Endodermal cell (in vitro differentiated cells): ENCODE results near the gene CACNA1I. TPM values are rescaled to one million over a fixed set of nuclear protein-coding genes. Genes with fewer than 3 reads are reported as not detected.

Source experiments
- DNase-seq: peaks from one replicate; pipeline ENCODE4 v3.0.0-alpha.2; 2017
- H3K27ac ChIP-seq: 2 replicates; pipeline ENCODE4 v1.5.1; 2013; ENCODE audit warnings: mild to moderate bottlenecking, low read depth, low read length, moderate library complexity
- H3K27me3 ChIP-seq: 2 replicates; pipeline ENCODE4 v1.6.1; 2013; ENCODE audit warnings: mild to moderate bottlenecking, low read length, moderate library complexity; ENCODE audit not compliant: insufficient read depth, control insufficient read depth, poor library complexity, severe bottlenecking
- H3K36me3 ChIP-seq: 2 replicates; pipeline ENCODE4 v1.7.0; 2013; ENCODE audit warnings: mild to moderate bottlenecking, low read length, moderate library complexity; ENCODE audit not compliant: control insufficient read depth, insufficient read depth
- H3K4me1 ChIP-seq: one replicate; pipeline ENCODE4 v1.7.0; 2013; ENCODE audit warnings: low read length; ENCODE audit not compliant: control insufficient read depth, insufficient read depth
- H3K4me3 ChIP-seq: 2 replicates; pipeline ENCODE4 v1.5.1; 2013; ENCODE audit warnings: mild to moderate bottlenecking, low read length, moderate library complexity
- H3K9ac ChIP-seq: 2 replicates; pipeline ENCODE4 v1.6.1; 2013; ENCODE audit warnings: mild to moderate bottlenecking, low read length, moderate library complexity; ENCODE audit not compliant: poor library complexity, severe bottlenecking; ENCODE audit errors: extremely low read depth
- H3K9me3 ChIP-seq: 2 replicates; pipeline ENCODE4 v1.6.1; 2013; ENCODE audit warnings: mild to moderate bottlenecking, low read length, moderate library complexity; ENCODE audit not compliant: control insufficient read depth
- H3K27ac Mint-ChIP-seq: 2 replicates; pipeline ENCODE4 v1.8.0; 2020; ENCODE audit warnings: mixed read lengths
- H3K27me3 Mint-ChIP-seq: 2 replicates; pipeline ENCODE4 v1.8.0; 2021; ENCODE audit warnings: mild to moderate bottlenecking, mixed read lengths; ENCODE audit not compliant: insufficient read depth
- H3K36me3 Mint-ChIP-seq: 2 replicates; pipeline ENCODE4 v1.8.0; 2020; ENCODE audit warnings: low read depth, mixed read lengths
- H3K4me1 Mint-ChIP-seq: 2 replicates; pipeline ENCODE4 v1.8.0; 2020; ENCODE audit warnings: mixed read lengths
- H3K4me3 Mint-ChIP-seq: 2 replicates; pipeline ENCODE4 v1.8.0; 2020; ENCODE audit warnings: mild to moderate bottlenecking, moderate library complexity, mixed read lengths
- H3K9me3 Mint-ChIP-seq: 2 replicates; pipeline ENCODE4 v1.8.0; 2020; ENCODE audit warnings: mild to moderate bottlenecking, mixed read lengths
- CTCF ChIP-seq: fragments of 200-600 bp; sonication (generic); conservative IDR thresholded peaks from 2 replicates; pipeline ENCODE4 v1.5.0; 2021; ENCODE audit warnings: antibody characterized with exemption, mild to moderate bottlenecking
- WGBS, 2 experiments: methylation state at CpG; one replicate each; pipeline versions ENCODE4 v1.1.5 to v1.1.7; 2013; ENCODE audit warnings: missing lambda C conversion rate in 2 of 2, mixed read lengths in 1 of 2; ENCODE audit not compliant: insufficient coverage in 1 of 2, insufficient read length in 1 of 2; 5-methylcytosine and 5-hydroxymethylcytosine counted together
- total RNA-seq, 2 donors: library from RNA; stranded (reverse); fragmentation: NEBNext Ultra II Directional in 1 of 2; extraction: Animal tissue kit (Norgen Biotek cat#: 25700) in 1 of 2; gene quantifications; 2 replicates in 1 of 2; 3 replicates in 1 of 2; pipeline ENCODE4 v1.2.1, GENCODE V29; 2021

Gene CACNA1I
- total RNA-seq, 2 donors from 2014 or later = 1.2 to 2.2 TPM

DNA sequence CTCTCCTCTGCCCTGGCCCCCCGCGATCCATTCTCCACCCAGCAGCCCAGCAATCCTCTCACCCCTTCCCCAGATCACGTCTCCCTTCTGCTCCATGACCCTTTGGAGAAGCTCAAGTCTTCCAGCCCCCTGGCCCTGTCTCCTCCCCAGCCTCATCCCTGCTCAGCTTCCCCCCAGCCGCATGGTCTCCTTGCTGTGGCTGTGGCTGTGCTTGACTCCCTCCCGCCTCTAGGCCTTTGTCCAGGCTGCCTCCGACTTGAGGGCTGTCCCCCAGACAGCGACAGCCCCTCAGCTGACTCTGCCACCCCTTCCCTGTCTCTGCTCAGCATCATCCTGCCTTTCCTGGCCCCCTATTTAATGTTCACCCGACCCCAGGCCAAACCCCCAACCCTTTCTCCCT is 59.3 kb downstream of the CACNA1I start:
- Histone ChIP-seq H3K9me3 (no peaks in the 10 kb centered on the region), H3K4me1 (no peaks in the 10 kb centered on the region), H3K9ac (no peak overlapping the region), H3K27me3 (no peaks in the 10 kb centered on the region), H3K36me3 (no peaks in the 10 kb centered on the region), H3K27ac (no peak overlapping the region), H3K4me3 (no peak overlapping the region)
- H3K9me3 Mint-ChIP-seq = no peaks in the 10 kb centered on the region
- H3K4me1 Mint-ChIP-seq = peaks cover 1% of the 10 kb centered on the region
- no peaks in the 10 kb centered on the region for H3K36me3 Mint-ChIP-seq
- H3K4me3 Mint-ChIP-seq = no peak overlapping the region
- no peaks in the 10 kb centered on the region for H3K27me3 Mint-ChIP-seq
- DNase-seq = no peak
- no peak for TF ChIP-seq CTCF
- 82 to 87% methylated on average over 8 of the region's 8 CpGs for WGBS, 2 experiments
- no peak overlapping the region for H3K27ac Mint-ChIP-seq

- Mint-ChIP-seq H3K4me3 (no peak overlapping the region), H3K9me3 (no peaks in the 10 kb centered on the region), H3K27me3 (no peaks in the 10 kb centered on the region), H3K36me3 (no peaks in the 10 kb centered on the region), H3K4me1 (peaks cover 1% of the 10 kb centered on the region), H3K27ac (no peak overlapping the region)
- Histone ChIP-seq H3K36me3 (no peaks in the 10 kb centered on the region), H3K4me1 (no peaks in the 10 kb centered on the region), H3K27ac (no peak overlapping the region), H3K27me3 (no peaks in the 10 kb centered on the region), H3K9me3 (no peaks in the 10 kb centered on the region), H3K9ac (no peak overlapping the region), H3K4me3 (no peak overlapping the region)
- no peak for DNase-seq
- WGBS, 2 experiments = 85 to 100% methylated on average over 4 to 8 of the region's 8 CpGs
- TF ChIP-seq CTCF = no peak
Observed at GRCh38 chr22:39630721-39631120, 60.2 kb downstream of the CACNA1I start.

- Histone ChIP-seq H3K4me1 (no peaks in the 10 kb centered on the region), H3K36me3 (no peaks in the 10 kb centered on the region), H3K27me3 (no peaks in the 10 kb centered on the region), H3K9me3 (no peaks in the 10 kb centered on the region), H3K9ac (no peak overlapping the region), H3K27ac (no peak overlapping the region), H3K4me3 (no peak overlapping the region)
- TF ChIP-seq CTCF = no peak
- Mint-ChIP-seq H3K4me1 (peaks cover 1% of the 10 kb centered on the region), H3K9me3 (no peaks in the 10 kb centered on the region), H3K36me3 (no peaks in the 10 kb centered on the region), H3K27ac (no peak overlapping the region), H3K4me3 (no peak overlapping the region), H3K27me3 (no peaks in the 10 kb centered on the region)
- DNase-seq = no peak
- 84 to 86% methylated on average over 8 to 16 of the region's 16 CpGs for WGBS, 2 experiments
Observed at GRCh38 chr22:39631381-39632286, 61.1 kb downstream of the CACNA1I start.
